GM12873 (cell line): ENCODE results near the gene TCF7L1.

Experiments used
- TF ChIP-seq, protein P1 (sequence below): IDR thresholded peaks from 2 replicates; pipeline ENCODE4 v1.5.1; 2012; ENCODE audit warnings: low read depth, mild to moderate bottlenecking, moderate library complexity, low read length, control low read depth; ENCODE audit not compliant: insufficient read depth; ENCODE audit errors: missing control alignments

TCF7L1 gene

DNA sequence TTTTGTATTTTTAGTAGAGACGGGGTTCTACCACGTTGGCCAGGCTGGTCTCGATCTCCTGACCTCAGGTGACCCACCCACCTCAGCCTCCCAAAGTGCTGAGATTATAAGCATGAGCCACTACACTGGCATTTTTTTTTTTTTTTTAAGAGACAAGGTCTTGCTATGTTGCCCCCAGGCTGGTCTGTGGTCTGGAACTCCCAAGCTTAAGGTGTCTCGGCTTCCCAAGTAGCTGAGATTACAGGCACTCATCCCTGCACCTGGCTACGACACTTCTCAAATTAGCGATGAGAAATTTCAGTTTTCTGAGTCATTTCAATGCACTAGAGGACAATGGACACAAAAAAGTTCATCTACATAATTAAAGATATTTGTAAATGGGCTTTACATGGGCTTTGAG is 36.6 kb upstream of the TCF7L1 start:
- TF ChIP-seq, protein P1, sequence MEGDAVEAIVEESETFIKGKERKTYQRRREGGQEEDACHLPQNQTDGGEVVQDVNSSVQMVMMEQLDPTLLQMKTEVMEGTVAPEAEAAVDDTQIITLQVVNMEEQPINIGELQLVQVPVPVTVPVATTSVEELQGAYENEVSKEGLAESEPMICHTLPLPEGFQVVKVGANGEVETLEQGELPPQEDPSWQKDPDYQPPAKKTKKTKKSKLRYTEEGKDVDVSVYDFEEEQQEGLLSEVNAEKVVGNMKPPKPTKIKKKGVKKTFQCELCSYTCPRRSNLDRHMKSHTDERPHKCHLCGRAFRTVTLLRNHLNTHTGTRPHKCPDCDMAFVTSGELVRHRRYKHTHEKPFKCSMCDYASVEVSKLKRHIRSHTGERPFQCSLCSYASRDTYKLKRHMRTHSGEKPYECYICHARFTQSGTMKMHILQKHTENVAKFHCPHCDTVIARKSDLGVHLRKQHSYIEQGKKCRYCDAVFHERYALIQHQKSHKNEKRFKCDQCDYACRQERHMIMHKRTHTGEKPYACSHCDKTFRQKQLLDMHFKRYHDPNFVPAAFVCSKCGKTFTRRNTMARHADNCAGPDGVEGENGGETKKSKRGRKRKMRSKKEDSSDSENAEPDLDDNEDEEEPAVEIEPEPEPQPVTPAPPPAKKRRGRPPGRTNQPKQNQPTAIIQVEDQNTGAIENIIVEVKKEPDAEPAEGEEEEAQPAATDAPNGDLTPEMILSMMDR, result no peak

DNA sequence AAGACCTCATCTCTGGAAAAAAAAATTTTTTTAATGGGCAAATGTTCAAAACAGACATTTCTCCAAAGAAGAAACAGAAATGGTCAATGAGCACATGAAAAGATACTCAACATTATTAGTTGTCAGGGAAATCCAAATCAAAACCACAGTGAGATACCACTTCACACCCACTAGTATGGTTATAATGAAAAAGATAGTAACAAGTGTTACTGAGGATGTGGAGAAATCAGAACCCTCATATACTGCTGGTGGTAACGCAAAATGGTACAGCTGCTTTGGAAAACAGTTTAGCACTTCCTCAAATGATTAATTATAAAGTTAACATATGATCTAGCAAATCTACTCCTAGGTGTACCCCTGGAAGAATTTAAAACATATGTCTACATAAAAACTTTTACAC is 29.0 kb upstream of the TCF7L1 start:
- TF ChIP-seq, protein P1, result no peak

DNA sequence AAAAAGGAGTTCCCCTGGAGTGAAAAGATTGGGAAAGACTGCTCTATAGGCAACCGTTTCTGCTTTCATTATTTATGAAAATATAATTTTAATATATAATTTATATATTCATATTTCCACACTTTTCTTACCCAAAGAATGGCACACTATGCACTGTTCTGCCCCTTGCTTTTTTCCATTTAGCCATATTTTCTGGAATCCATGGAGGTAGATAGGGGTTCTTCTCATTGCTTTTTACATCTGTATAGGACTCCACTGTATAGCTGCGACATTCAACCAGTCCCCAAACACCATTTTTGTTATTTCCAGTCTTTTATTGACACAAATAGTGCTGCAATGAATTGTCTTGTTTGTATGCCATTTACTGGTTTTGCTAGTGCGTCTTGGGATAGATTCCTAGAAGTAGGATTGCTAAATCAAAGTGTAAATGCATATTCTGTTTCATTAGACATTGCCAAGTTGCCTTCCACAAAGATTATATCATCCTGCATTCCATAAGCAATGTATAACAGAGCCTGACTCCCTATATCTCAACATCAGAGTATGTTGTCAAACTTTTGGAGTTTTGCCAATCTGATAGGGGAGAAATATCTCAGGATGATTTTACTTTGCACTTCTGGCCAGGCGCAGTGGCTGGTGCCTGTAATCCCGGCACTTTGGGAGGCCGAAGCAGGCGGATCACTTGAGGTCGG is 26.6 kb upstream of the TCF7L1 start:
- TF ChIP-seq, protein P1, result no peak

DNA sequence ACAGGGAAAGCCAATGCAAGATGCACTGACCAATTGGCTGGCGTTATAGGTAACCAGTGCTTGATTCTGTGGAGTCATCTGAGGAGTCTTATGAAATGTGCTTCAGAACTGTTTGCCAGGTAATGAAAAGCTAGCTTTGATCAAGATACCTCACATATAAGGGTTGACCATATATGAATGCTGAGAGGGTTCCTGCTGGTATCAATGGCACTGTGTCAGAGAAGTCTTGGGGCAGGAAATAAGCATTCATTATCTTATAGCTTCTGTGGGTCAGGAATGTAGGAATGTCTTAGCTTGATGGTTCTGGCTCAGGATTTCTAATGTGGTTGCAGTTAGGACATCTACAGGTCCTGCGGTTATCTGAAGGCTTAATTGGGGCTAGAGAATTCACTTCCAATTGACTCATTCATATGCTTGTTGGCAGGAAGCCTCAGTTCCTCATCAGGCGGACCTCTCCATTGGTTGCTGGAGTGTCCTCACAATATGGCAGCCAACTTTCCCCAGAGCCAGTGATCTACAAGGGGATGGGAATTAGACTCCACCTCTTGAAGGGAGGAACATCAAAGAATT is 22.1 kb upstream of the TCF7L1 start:
- TF ChIP-seq, protein P1, result no peak

DNA sequence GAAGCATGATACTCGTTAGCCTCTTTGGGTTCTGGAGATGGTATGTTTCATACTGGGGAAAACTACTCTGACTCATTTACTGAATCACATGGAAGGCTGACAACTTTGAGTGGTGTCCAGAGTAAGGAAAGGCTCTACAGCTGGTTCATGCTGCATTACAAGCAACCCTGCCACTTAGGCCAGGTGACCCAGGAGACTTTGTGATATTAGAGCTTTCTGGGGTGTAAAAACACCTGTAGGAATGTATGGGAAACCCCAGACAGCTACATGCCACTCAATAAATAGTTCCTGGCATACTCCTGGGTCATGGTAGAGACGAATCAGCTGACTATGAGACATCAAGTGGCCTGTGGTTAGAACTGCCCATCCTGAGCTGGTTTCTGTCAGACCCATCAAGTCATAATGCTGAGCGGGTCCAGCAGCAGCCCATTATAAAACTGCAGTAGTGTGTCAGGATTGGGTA is 21.3 kb upstream of the TCF7L1 start:
- TF ChIP-seq, protein P1, result no peak

DNA sequence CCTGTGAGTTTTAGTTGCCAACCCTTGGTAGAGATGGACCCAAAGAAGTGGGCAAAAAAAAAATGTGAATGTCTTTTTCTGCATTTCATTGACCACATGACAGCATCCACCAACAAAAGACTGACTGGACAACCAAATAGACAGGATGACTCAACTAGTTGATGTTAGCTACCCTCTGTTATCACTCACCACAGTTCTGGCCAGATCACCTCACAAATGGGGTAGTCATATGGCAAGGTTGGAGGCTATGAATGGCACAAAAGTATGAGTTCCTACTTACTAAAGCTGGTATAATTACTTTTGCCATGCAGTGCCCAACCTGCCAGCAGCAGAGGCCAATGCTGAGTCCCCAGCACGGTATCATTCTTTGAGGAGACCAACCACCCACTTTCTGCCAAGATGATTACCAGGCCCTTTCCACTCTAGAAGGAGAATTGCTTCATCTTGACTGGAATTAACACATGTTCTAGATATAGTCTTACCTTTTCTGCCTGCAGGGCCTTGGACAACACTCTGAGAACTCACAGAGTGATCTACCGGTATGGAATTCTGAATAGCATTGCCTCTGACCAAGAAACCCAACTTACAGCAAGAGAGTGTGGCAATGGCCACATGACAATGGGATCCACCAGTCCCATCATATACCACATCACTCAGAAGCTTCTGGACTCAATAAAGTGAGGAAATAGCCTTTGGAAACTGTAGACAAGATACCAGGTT is 20.1 kb upstream of the TCF7L1 start:
- TF ChIP-seq, protein P1, result no peak

DNA sequence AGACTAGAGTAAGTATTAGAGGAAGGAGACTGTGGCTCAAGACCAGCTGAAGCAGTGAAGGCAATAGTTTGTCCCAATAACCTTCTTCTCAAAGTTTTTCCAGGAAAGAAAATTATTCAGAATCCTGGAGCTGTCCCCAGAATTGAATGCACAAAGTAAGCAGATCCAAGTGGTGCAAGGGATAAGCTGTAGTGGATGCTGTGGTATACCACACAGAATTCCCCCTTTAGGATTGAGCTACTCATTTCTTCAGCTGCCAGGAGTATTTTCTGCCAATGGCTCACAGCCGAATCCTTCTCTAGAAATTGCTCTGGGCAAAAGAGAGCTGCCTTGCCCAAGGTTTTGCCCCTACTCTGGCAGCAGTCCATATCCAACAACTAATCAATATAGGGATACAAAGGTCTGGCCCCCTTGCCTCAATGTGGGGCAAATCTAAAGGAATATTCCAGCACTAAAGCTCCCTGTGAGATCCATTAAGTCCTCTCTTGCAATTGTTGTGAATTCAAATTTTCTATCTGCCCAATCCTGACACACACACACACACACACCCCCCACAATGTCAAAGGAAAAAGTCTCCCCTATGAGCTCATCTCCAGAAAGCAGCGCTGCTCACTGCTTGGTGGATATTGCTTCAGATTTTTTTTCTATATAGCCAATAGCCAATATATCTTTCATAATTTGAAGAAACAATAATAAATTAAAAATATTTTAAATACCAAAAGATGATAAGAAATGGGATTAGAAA is 18.4 kb upstream of the TCF7L1 start:
- TF ChIP-seq, protein P1, result no peak
